Measurements from ENCODE around the gene DPF3.

DPF3 gene

DNA sequence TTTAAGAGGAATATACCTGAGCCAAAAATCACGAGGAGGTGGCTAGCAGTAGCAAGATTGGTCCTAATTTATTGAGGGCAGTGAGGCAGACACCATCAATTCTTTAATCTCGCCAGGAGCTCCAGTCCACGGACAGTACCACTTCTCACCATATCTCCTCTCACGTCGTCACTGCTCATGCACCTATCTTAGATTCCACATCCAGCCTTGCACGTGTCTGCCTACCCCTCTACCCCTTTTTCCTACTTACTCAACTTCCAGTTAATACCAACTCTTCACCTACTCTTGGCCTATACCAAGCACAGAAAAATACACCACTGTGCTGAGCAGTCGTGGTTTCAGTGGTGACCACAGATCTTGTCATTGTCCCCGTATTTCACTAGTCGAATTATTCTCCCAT lies 246.1 kb downstream of the DPF3 start:
- no peaks in the 10 kb centered on the region for H3K27me3 ChIP-seq (ENCODE audit: control insufficient read depth, insufficient read depth, low read length, poor library complexity, severe bottlenecking)
- no peak overlapping the region for H3K27ac ChIP-seq (ENCODE audit: insufficient read depth, low read depth, low read length, poor library complexity, severe bottlenecking)
- H3K4me3 ChIP-seq (ENCODE audit: insufficient read depth, low read depth, low read length): no peak overlapping the region
- H3K9me3 ChIP-seq (ENCODE audit: control insufficient read depth, low read length): no peaks in the 10 kb centered on the region
- H3K4me1 ChIP-seq (ENCODE audit: control insufficient read depth, insufficient read depth, low read length): peaks cover 11% of the 10 kb centered on the region
- H3K36me3 ChIP-seq (ENCODE audit: control insufficient read depth, insufficient read depth, low read length): no peaks in the 10 kb centered on the region
- 88 to 90% methylated on average over 9 of the region's 9 CpGs for WGBS, 2 experiments

DNA sequence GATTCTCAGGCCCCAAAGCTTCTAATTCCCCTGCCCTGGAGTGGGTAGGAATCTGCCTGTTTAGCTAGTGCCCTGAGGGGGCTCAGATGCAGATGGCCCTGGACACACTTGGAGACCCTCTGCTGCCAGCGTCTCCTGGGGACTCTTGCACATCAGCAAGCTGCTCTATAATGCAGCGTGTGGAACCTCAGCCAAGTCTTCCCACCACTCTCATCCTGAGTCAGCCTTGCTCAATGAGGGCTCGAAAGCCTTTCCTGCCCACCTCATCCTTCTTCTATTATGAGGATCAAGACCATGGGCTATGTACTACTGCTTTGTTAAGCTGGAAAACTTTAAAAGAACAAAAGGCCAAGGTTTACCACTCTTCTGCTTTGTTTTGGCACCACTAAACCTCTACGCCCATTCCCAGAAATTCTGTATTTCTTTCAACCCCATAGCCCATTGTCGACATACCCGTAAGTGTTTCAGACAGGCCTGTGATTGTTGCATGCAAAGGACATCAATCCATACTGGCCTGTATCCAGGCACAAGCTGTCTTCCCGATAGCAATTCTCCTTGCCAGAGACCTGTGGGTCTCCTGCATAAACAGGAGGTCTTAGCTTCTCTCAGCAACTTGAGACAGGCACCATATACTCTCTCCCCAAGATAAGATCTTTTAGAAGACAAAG lies 246.9 kb downstream of the DPF3 start:
- Histone ChIP-seq H3K27ac (ENCODE audit: insufficient read depth, low read depth, low read length, poor library complexity, severe bottlenecking) (no peak overlapping the region), H3K4me3 (ENCODE audit: insufficient read depth, low read depth, low read length) (no peak overlapping the region), H3K36me3 (ENCODE audit: control insufficient read depth, insufficient read depth, low read length) (no peaks in the 10 kb centered on the region), H3K4me1 (ENCODE audit: control insufficient read depth, insufficient read depth, low read length) (peaks cover 11% of the 10 kb centered on the region), H3K9me3 (ENCODE audit: control insufficient read depth, low read length) (no peaks in the 10 kb centered on the region), H3K27me3 (ENCODE audit: control insufficient read depth, insufficient read depth, low read length, poor library complexity, severe bottlenecking) (no peaks in the 10 kb centered on the region)
- 94 to 96% methylated on average over 7 of the region's 7 CpGs for WGBS, 2 experiments

GRCh38 chr14:72645706-72646105 lies 248.2 kb downstream of the DPF3 start:
- Histone ChIP-seq H3K9me3 (ENCODE audit: control insufficient read depth, low read length) (no peaks in the 10 kb centered on the region), H3K27me3 (ENCODE audit: control insufficient read depth, insufficient read depth, low read length, poor library complexity, severe bottlenecking) (no peaks in the 10 kb centered on the region), H3K4me3 (ENCODE audit: insufficient read depth, low read depth, low read length) (no peak overlapping the region), H3K27ac (ENCODE audit: insufficient read depth, low read depth, low read length, poor library complexity, severe bottlenecking) (no peak overlapping the region), H3K36me3 (ENCODE audit: control insufficient read depth, insufficient read depth, low read length) (no peaks in the 10 kb centered on the region), H3K4me1 (ENCODE audit: control insufficient read depth, insufficient read depth, low read length) (no peaks in the 10 kb centered on the region)
- WGBS, 2 experiments: 88 to 90% methylated on average over 5 of the region's 5 CpGs

- 83 to 89% methylated on average over 4 of the region's 4 CpGs for WGBS, 2 experiments
- H3K27ac ChIP-seq (ENCODE audit: insufficient read depth, low read depth, low read length, poor library complexity, severe bottlenecking): no peak overlapping the region
- H3K36me3 ChIP-seq (ENCODE audit: control insufficient read depth, insufficient read depth, low read length): no peaks in the 10 kb centered on the region
- H3K9me3 ChIP-seq (ENCODE audit: control insufficient read depth, low read length): no peaks in the 10 kb centered on the region
- H3K4me3 ChIP-seq (ENCODE audit: insufficient read depth, low read depth, low read length): no peak overlapping the region
- no peaks in the 10 kb centered on the region for H3K27me3 ChIP-seq (ENCODE audit: control insufficient read depth, insufficient read depth, low read length, poor library complexity, severe bottlenecking)
- no peaks in the 10 kb centered on the region for H3K4me1 ChIP-seq (ENCODE audit: control insufficient read depth, insufficient read depth, low read length)
These were observed 249.0 kb downstream of the DPF3 start for GRCh38 chr14:72644758-72645489.

- Histone ChIP-seq H3K27me3 (ENCODE audit: control insufficient read depth, insufficient read depth, low read length, poor library complexity, severe bottlenecking) (no peaks in the 10 kb centered on the region), H3K27ac (ENCODE audit: insufficient read depth, low read depth, low read length, poor library complexity, severe bottlenecking) (no peak overlapping the region), H3K4me1 (ENCODE audit: control insufficient read depth, insufficient read depth, low read length) (no peaks in the 10 kb centered on the region), H3K36me3 (ENCODE audit: control insufficient read depth, insufficient read depth, low read length) (no peaks in the 10 kb centered on the region), H3K4me3 (ENCODE audit: insufficient read depth, low read depth, low read length) (no peak overlapping the region), H3K9me3 (ENCODE audit: control insufficient read depth, low read length) (no peaks in the 10 kb centered on the region)
- 84 to 85% methylated on average over 6 of the region's 6 CpGs for WGBS, 2 experiments
These were observed 249.9 kb downstream of the DPF3 start for GRCh38 chr14:72644038-72644437.

GRCh38 chr14:72643317-72643801 lies 250.5 kb downstream of the DPF3 start:
- no peaks in the 10 kb centered on the region for H3K27me3 ChIP-seq (ENCODE audit: control insufficient read depth, insufficient read depth, low read length, poor library complexity, severe bottlenecking)
- no peak overlapping the region for H3K27ac ChIP-seq (ENCODE audit: insufficient read depth, low read depth, low read length, poor library complexity, severe bottlenecking)
- H3K4me1 ChIP-seq (ENCODE audit: control insufficient read depth, insufficient read depth, low read length): no peaks in the 10 kb centered on the region
- no peaks in the 10 kb centered on the region for H3K36me3 ChIP-seq (ENCODE audit: control insufficient read depth, insufficient read depth, low read length)
- 88% methylated on average over 5 of the region's 5 CpGs for WGBS, 2 experiments
- H3K4me3 ChIP-seq (ENCODE audit: insufficient read depth, low read depth, low read length): no peak overlapping the region
- H3K9me3 ChIP-seq (ENCODE audit: control insufficient read depth, low read length): no peaks in the 10 kb centered on the region

DNA sequence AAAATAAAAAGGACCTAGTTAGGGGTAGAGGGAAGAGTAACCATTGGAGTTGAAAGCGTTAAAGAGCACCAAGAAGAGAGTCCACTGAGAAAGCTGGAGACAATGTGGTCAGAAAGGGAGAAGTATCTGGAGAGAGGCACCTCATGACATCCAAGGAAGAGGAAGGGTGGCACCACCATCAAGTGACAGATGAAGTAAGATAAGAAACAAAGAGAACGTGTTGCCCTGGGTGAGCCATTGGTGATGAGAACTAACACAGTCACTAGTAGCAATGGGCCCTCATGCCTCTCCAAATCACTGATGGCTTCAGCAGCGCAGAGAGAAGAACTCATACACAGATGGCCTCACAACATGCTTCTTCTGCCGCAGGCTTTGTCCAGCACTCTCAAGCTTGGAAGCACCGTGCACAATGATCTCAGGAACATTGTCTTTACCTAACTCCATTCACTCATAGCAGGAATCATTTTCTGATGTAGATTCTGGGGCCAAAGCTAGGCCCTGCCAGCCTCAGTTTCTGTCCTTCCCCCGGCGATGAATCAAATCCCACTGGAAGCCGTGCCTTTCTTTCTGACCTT lies 252.9 kb downstream of the DPF3 start:
- Histone ChIP-seq H3K9me3 (ENCODE audit: control insufficient read depth, low read length) (no peaks in the 10 kb centered on the region), H3K27me3 (ENCODE audit: control insufficient read depth, insufficient read depth, low read length, poor library complexity, severe bottlenecking) (no peaks in the 10 kb centered on the region), H3K27ac (ENCODE audit: insufficient read depth, low read depth, low read length, poor library complexity, severe bottlenecking) (no peak overlapping the region), H3K4me3 (ENCODE audit: insufficient read depth, low read depth, low read length) (no peak overlapping the region), H3K4me1 (ENCODE audit: control insufficient read depth, insufficient read depth, low read length) (no peaks in the 10 kb centered on the region), H3K36me3 (ENCODE audit: control insufficient read depth, insufficient read depth, low read length) (no peaks in the 10 kb centered on the region)
- 94 to 96% methylated on average over 8 of the region's 8 CpGs for WGBS, 2 experiments

GRCh38 chr14:72638021-72638420 lies 255.9 kb downstream of the DPF3 start:
- Histone ChIP-seq H3K9me3 (ENCODE audit: control insufficient read depth, low read length) (no peaks in the 10 kb centered on the region), H3K27ac (ENCODE audit: insufficient read depth, low read depth, low read length, poor library complexity, severe bottlenecking) (no peak overlapping the region), H3K36me3 (ENCODE audit: control insufficient read depth, insufficient read depth, low read length) (no peaks in the 10 kb centered on the region), H3K27me3 (ENCODE audit: control insufficient read depth, insufficient read depth, low read length, poor library complexity, severe bottlenecking) (no peaks in the 10 kb centered on the region), H3K4me1 (ENCODE audit: control insufficient read depth, insufficient read depth, low read length) (no peaks in the 10 kb centered on the region), H3K4me3 (ENCODE audit: insufficient read depth, low read depth, low read length) (no peak overlapping the region)
- WGBS, 2 experiments: 83 to 87% methylated on average over 3 of the region's 3 CpGs

- Histone ChIP-seq H3K36me3 (ENCODE audit: control insufficient read depth, insufficient read depth, low read length) (no peaks in the 10 kb centered on the region), H3K27ac (ENCODE audit: insufficient read depth, low read depth, low read length, poor library complexity, severe bottlenecking) (no peak overlapping the region)
- 89 to 94% methylated on average over 4 of the region's 4 CpGs for WGBS, 2 experiments
These were observed 257.0 kb downstream of the DPF3 start for GRCh38 chr14:72636871-72637270.

DNA sequence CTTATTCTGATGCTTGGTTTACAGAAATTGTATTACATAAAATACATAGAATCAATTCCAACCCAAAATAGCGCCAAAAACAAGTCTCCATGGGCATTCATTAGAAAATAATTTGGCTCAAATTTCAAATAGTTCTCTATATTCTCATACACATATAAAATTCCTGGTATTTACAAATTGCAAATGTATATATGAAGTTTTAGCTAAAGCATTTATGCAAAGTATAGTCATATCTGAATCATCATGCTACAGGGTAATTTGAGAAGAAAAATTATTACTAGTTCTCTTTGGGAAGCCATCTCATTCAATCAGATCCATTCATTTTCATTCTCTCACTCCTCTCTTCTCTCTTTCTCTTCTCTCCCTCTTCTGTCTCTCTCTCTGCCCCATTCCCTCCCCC lies 257.8 kb downstream of the DPF3 start:
- WGBS, 2 experiments: 100% methylated on average over 1 of the region's 1 CpG; no CpG with 5 or more reads in 1 of the 2 experiments
- Histone ChIP-seq H3K4me3 (ENCODE audit: insufficient read depth, low read depth, low read length) (no peak overlapping the region), H3K36me3 (ENCODE audit: control insufficient read depth, insufficient read depth, low read length) (no peaks in the 10 kb centered on the region), H3K27ac (ENCODE audit: insufficient read depth, low read depth, low read length, poor library complexity, severe bottlenecking) (no peak overlapping the region), H3K9me3 (ENCODE audit: control insufficient read depth, low read length) (no peaks in the 10 kb centered on the region), H3K4me1 (ENCODE audit: control insufficient read depth, insufficient read depth, low read length) (no peaks in the 10 kb centered on the region), H3K27me3 (ENCODE audit: control insufficient read depth, insufficient read depth, low read length, poor library complexity, severe bottlenecking) (no peaks in the 10 kb centered on the region)

More at GRCh38 chr14:72636871-72637270, 257.0 kb downstream of the DPF3 start:
- Histone ChIP-seq H3K4me3 (ENCODE audit: insufficient read depth, low read depth, low read length) (no peak overlapping the region), H3K4me1 (ENCODE audit: control insufficient read depth, insufficient read depth, low read length) (no peaks in the 10 kb centered on the region), H3K27me3 (ENCODE audit: control insufficient read depth, insufficient read depth, low read length, poor library complexity, severe bottlenecking) (no peaks in the 10 kb centered on the region), H3K9me3 (ENCODE audit: control insufficient read depth, low read length) (no peaks in the 10 kb centered on the region)

All from ectodermal cell (in vitro differentiated cells).